IMR-90 (cell line): ENCODE measurements around the gene LIMS4. TPM values are rescaled to one million over a fixed set of nuclear protein-coding genes. Genes with fewer than 3 reads are reported as not detected.
"Not testable (repeated sequence)": the region's sequence is repeated elsewhere in the genome, so short reads cannot be mapped to it uniquely, and the experiment has no call there.

ENCODE experiments used
- ATAC-seq: fragments of 200-7000 bp; cut with Tn5 transposase; 2 replicates; pipeline ENCODE4 v1.9.1; 2020; ENCODE audit warnings: low read depth, mild to moderate bottlenecking, moderate library complexity
- BruUV-seq: library from RNA; stranded (reverse); fragments of 400-500 nt; replicated peaks from 2 replicates; lab custom pipeline; 2021; lab: Mats Ljungman, UMichigan
- CTCF ChIA-PET: fragments of 300-600 bp; formaldehyde crosslinking; extraction: SDS; loops from one replicate; lab custom pipeline; 2021; ENCODE audit warnings: antibody characterized with exemption; lab: Yijun Ruan, JAX
- POLR2A ChIA-PET: fragments of 300-600 bp; sonication (Branson Sonifier 250); formaldehyde crosslinking; loops from one replicate; lab custom pipeline; 2022; ENCODE audit warnings: antibody characterized with exemption; ENCODE audit not compliant: unreplicated experiment; lab: Charles Lee
- DNase-seq: peaks from one replicate; pipeline ENCODE4 v3.0.0; 2013
- H2AFZ ChIP-seq: replicated peaks from 2 replicates; pipeline ENCODE3; 2013; ENCODE audit warnings: low read length, mild to moderate bottlenecking; ENCODE audit not compliant: poor library complexity
- H2AK5ac ChIP-seq: 2 replicates; pipeline ENCODE4 v1.6.1; 2013; ENCODE audit warnings: low read depth, low read length, inconsistent platforms
- H2AK9ac ChIP-seq: replicated peaks from 2 replicates; pipeline ENCODE3; 2013; ENCODE audit warnings: mild to moderate bottlenecking, low read depth, low read length, moderate library complexity; ENCODE audit not compliant: poor library complexity
- H2BK120ac ChIP-seq: 2 replicates; pipeline ENCODE4 v1.6.1; 2013; ENCODE audit warnings: low read depth, low read length, inconsistent platforms
- H2BK15ac ChIP-seq: 3 replicates; pipeline ENCODE4 v1.6.1; 2013; ENCODE audit warnings: low read depth, low read length, inconsistent platforms
- H2BK20ac ChIP-seq: 2 replicates; pipeline ENCODE4 v1.6.1; 2013; ENCODE audit warnings: low read depth, mild to moderate bottlenecking, inconsistent platforms, low read length, moderate library complexity
- H2BK5ac ChIP-seq: 2 replicates; pipeline ENCODE4 v1.6.1; 2013; ENCODE audit warnings: mild to moderate bottlenecking, low read depth, low read length, inconsistent platforms; ENCODE audit not compliant: poor library complexity, severe bottlenecking
- H3K14ac ChIP-seq: replicated peaks from 2 replicates; pipeline ENCODE4 v1.6.1; 2013; ENCODE audit warnings: low read depth, low read length, inconsistent platforms
- H3K18ac ChIP-seq: 2 replicates; pipeline ENCODE4 v1.6.1; 2013; ENCODE audit warnings: low read depth, low read length, control low read depth
- H3K23ac ChIP-seq: 2 replicates; pipeline ENCODE4 v1.6.1; 2013; ENCODE audit warnings: low read depth, low read length, inconsistent platforms
- H3K27ac ChIP-seq: 2 replicates; pipeline ENCODE4 v1.5.1; 2013; ENCODE audit warnings: mild to moderate bottlenecking, control low read depth, low read length; ENCODE audit not compliant: insufficient read depth
- H3K27me3 ChIP-seq: 2 replicates; pipeline ENCODE4 v1.6.1; 2013; ENCODE audit warnings: low read length; ENCODE audit not compliant: control insufficient read depth, insufficient read depth
- H3K36me3 ChIP-seq: 2 replicates; pipeline ENCODE4 v1.6.1; 2013; ENCODE audit warnings: low read length, mixed read lengths; ENCODE audit not compliant: control insufficient read depth, insufficient read depth
- H3K4ac ChIP-seq: 2 replicates; pipeline ENCODE4 v1.6.1; 2013; ENCODE audit warnings: low read depth, low read length, inconsistent platforms
- H3K4me1 ChIP-seq: 2 replicates; pipeline ENCODE4 v1.6.1; 2013; ENCODE audit warnings: low read length, mixed read lengths; ENCODE audit not compliant: control insufficient read depth, insufficient read depth
- H3K4me2 ChIP-seq: 2 replicates; pipeline ENCODE4 v1.6.1; 2013; ENCODE audit warnings: low read depth, mild to moderate bottlenecking, control low read depth, low read length, moderate library complexity
- H3K4me3 ChIP-seq: 2 replicates; pipeline ENCODE4 v1.5.1; 2013; ENCODE audit warnings: low read depth, mild to moderate bottlenecking, control low read depth, low read length, moderate library complexity; ENCODE audit not compliant: insufficient read depth
- H3K56ac ChIP-seq: 2 replicates; pipeline ENCODE4 v1.6.1; 2013; ENCODE audit warnings: low read length, inconsistent platforms; ENCODE audit not compliant: insufficient read depth; ENCODE audit errors: extremely low read depth
- H3K79me1 ChIP-seq, 2 experiments: 2 replicates each; pipeline ENCODE4 v1.6.1; 2013; ENCODE audit warnings: low read length in 2 of 2, inconsistent platforms in 1 of 2, low read depth in 1 of 2
- H3K9ac ChIP-seq: 2 replicates; pipeline ENCODE4 v1.6.1; 2013; ENCODE audit warnings: low read depth, low read length, control low read depth
- H3K9me1 ChIP-seq: 2 replicates; pipeline ENCODE4 v1.6.1; 2013; ENCODE audit warnings: low read length, inconsistent platforms; ENCODE audit not compliant: insufficient read depth
- H3K9me3 ChIP-seq: 2 replicates; pipeline ENCODE4 v1.6.1; 2013; ENCODE audit warnings: low read length; ENCODE audit not compliant: control insufficient read depth, insufficient read depth
- H4K20me1 ChIP-seq: 2 replicates; pipeline ENCODE4 v1.6.1; 2013; ENCODE audit warnings: low read length, inconsistent platforms; ENCODE audit not compliant: insufficient read depth
- H4K5ac ChIP-seq: 2 replicates; pipeline ENCODE4 v1.6.1; 2013; ENCODE audit warnings: mild to moderate bottlenecking, low read depth, low read length, control low read depth
- H4K8ac ChIP-seq, 2 experiments: 2 replicates each; pipeline ENCODE4 v1.6.1; 2013; ENCODE audit warnings: low read depth in 2 of 2, low read length in 2 of 2, control low read depth in 1 of 2, inconsistent platforms in 1 of 2
- H4K91ac ChIP-seq: 2 replicates; pipeline ENCODE4 v1.6.1; 2013; ENCODE audit warnings: low read depth, low read length, inconsistent platforms; ENCODE audit not compliant: insufficient read depth
- WGBS, 2 experiments: methylation state at CpG; one replicate each; pipeline versions ENCODE4 v1.1.5 to v1.1.7; 2013; ENCODE audit warnings: missing lambda C conversion rate in 2 of 2; ENCODE audit not compliant: insufficient read length in 1 of 2; ENCODE audit errors: extremely low coverage in 2 of 2; 5-methylcytosine and 5-hydroxymethylcytosine counted together
- dilution Hi-C: fragments of 300-500 bp; cut with HindIII; formaldehyde crosslinking; loops from one replicate; pipeline ENCODE4 v1.14.3; 2018; ENCODE audit warnings: low sequenced_read_pairs; ENCODE audit not compliant: unreplicated experiment
- in situ Hi-C: fragments of 300-500 bp; cut with MboI; formaldehyde crosslinking; loops from 3 replicates; pipeline ENCODE4 v1.14.3; 2019; ENCODE audit warnings: low sequenced_read_pairs, inconsistent platforms, mixed read lengths
- intact Hi-C: fragments of 100-400 bp; cut with micrococcal nuclease; formaldehyde crosslinking; loops from 2 replicates; pipeline ENCODE4 v1.10.0; 2022
- polyA plus RNA-seq, 3 experiments: library from polyadenylated mRNA; depleted of rRNA; stranded (reverse); fragments of >200 nt; gene quantifications; 2 replicates each; pipeline ENCODE4 v1.2.3, GENCODE V29; 2012; ENCODE audit warnings: low replicate concordance in 1 of 3
- total RNA-seq: library from RNA; depleted of rRNA; stranded (reverse); fragments of >200 nt; gene quantifications from 2 replicates; pipeline ENCODE4 v1.2.3, GENCODE V29; 2012

The LIMS4 gene
- total and polyA plus RNA-seq, 2 of the 4 experiments (the other 2 are of a cell fraction): 3.6 to 5.2 TPM

- H3K18ac ChIP-seq, BruUV-seq, H3K9me1 ChIP-seq, H3K9me3 ChIP-seq, DNase-seq, CTCF ChIA-PET, H3K4me3 ChIP-seq, in situ Hi-C loops, H3K4me1 ChIP-seq, H3K36me3 ChIP-seq, H4K91ac ChIP-seq, H2BK15ac ChIP-seq, dilution Hi-C loops, H3K9ac ChIP-seq, H3K27ac ChIP-seq, H3K4ac ChIP-seq, H2BK120ac ChIP-seq, H3K56ac ChIP-seq, POLR2A ChIA-PET, H2AK5ac ChIP-seq, ATAC-seq, H3K79me1 ChIP-seq, H4K20me1 ChIP-seq, intact Hi-C loops, H4K5ac ChIP-seq, H2BK5ac ChIP-seq, H3K4me2 ChIP-seq, H2AK9ac ChIP-seq, H3K14ac ChIP-seq, H2BK20ac ChIP-seq, H3K23ac ChIP-seq, H4K8ac ChIP-seq, H2AFZ ChIP-seq, H3K27me3 ChIP-seq: not testable (repeated sequence)
- WGBS, 2 experiments: no CpG with 5 or more reads among the region's 4 CpGs
Measured at GRCh38 chr2:110425725-110426124, 46.9 kb downstream of the LIMS4 start.

- dilution Hi-C loops, H3K36me3 ChIP-seq, H2AFZ ChIP-seq, H3K27ac ChIP-seq, H4K8ac ChIP-seq, H4K91ac ChIP-seq, H3K9me3 ChIP-seq, H2BK15ac ChIP-seq, in situ Hi-C loops, ATAC-seq, H4K5ac ChIP-seq, BruUV-seq, H3K4ac ChIP-seq, H2BK20ac ChIP-seq, intact Hi-C loops, H2AK9ac ChIP-seq, H3K14ac ChIP-seq, H3K79me1 ChIP-seq, H3K18ac ChIP-seq, DNase-seq, CTCF ChIA-PET, H3K4me1 ChIP-seq, H2BK120ac ChIP-seq, H3K9ac ChIP-seq, H3K9me1 ChIP-seq, H2BK5ac ChIP-seq, H3K23ac ChIP-seq, H3K4me2 ChIP-seq, H3K27me3 ChIP-seq, H3K4me3 ChIP-seq, H3K56ac ChIP-seq, POLR2A ChIA-PET, H2AK5ac ChIP-seq, H4K20me1 ChIP-seq: not testable (repeated sequence)
- WGBS, 2 experiments: no CpG with 5 or more reads among the region's 4 CpGs
Measured at GRCh38 chr2:110424421-110424820, 48.2 kb downstream of the LIMS4 start.
